ENCODE measurements around the gene DNAI4.

DNAI4 gene

DNA sequence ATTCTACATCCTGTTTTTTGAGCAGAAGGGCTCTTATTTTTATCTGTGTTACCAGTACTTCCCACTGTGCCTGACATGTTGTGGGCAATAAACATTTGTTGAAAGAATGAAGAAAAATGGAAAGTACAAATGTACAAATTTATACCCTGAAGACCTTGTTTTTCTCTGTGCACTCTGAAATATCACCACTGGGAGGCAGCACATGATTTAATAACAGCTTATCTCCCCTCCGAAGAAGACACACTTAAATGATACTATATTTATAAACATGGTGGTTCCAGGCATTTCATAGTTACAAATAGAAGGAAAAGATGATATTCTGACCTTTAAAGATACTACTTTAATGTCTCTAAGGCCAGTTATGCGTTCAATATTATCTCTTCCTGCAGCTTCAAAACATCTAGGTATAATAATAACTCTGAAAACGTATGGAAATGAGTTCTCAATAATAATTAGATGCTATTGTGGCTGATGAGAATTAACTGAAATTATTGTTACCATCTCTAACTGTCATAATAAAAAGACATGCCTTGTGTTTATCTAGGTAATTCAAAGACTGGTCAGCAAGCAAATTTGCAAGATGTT is 159.6 kb downstream of the DNAI4 start:
- DNase-seq = peak; percentile 30
